Endothelial cell of umbilical vein (primary cell): ENCODE results near the gene UBE3D. TPM values are rescaled to one million over a fixed set of nuclear protein-coding genes. Genes with fewer than 3 reads are reported as not detected.

Experiments used
- BruUV-seq: library from RNA; stranded (reverse); fragments of 400-500 nt; replicated peaks from 2 replicates; lab custom pipeline; 2021; lab: Mats Ljungman, UMichigan
- CTCF ChIA-PET: fragments of 300-600, 350-600 bp; sonication (Branson Sonifier 250); formaldehyde crosslinking; loops from one replicate; lab custom pipeline; 2021; ENCODE audit warnings: antibody characterized with exemption, inconsistent platforms; lab: Charles Lee
- POLR2A ChIA-PET: fragments of 300-600, 350-600 bp; sonication (Branson Sonifier 250); formaldehyde crosslinking; loops from one replicate; lab custom pipeline; 2021; ENCODE audit warnings: antibody characterized with exemption, inconsistent platforms; lab: Charles Lee
- DNase-seq: peaks from one replicate; pipeline ENCODE4 v3.0.0-alpha.2; 2011; ENCODE audit warnings: low read depth, low spot score
- FAIRE-seq: peaks from 2 replicates; lab custom pipeline; 2011; peaks lifted over from hg19 to GRCh38; lab: Jason Lieb, UNC
- H2AFZ ChIP-seq: 2 replicates; pipeline ENCODE4 v1.6.0; 2012; ENCODE audit warnings: low read depth, low read length, control low read depth, inconsistent platforms
- H3K27ac ChIP-seq: 2 replicates; pipeline ENCODE4 v1.5.1; 2011; ENCODE audit warnings: low read depth, mild to moderate bottlenecking, control low read depth, low read length, moderate library complexity; ENCODE audit not compliant: insufficient read depth
- H3K27me3 ChIP-seq, 2 experiments: 2 replicates each; pipeline versions ENCODE4 v1.6.0 to v1.6.1; 2011; ENCODE audit warnings: low read length in 2 of 2, mixed read lengths in 1 of 2; ENCODE audit not compliant: control insufficient read depth in 2 of 2, insufficient read depth in 2 of 2
- H3K36me3 ChIP-seq, 2 experiments: 2 replicates in 1 of 2; 3 replicates in 1 of 2; pipeline ENCODE4 v1.5.1; 2011; ENCODE audit warnings: low read length in 2 of 2, mild to moderate bottlenecking in 1 of 2, moderate library complexity in 1 of 2; ENCODE audit not compliant: control insufficient read depth in 2 of 2, insufficient read depth in 2 of 2; ENCODE audit errors: extremely low read depth in 1 of 2
- H3K4me1 ChIP-seq: 3 replicates; pipeline ENCODE4 v1.5.1; 2011; ENCODE audit warnings: mild to moderate bottlenecking, low read length; ENCODE audit not compliant: control insufficient read depth, insufficient read depth; ENCODE audit errors: extremely low read depth
- H3K4me2 ChIP-seq: 2 replicates; pipeline ENCODE4 v1.6.1; 2011; ENCODE audit warnings: low read length, control low read depth, mixed read lengths; ENCODE audit not compliant: insufficient read depth
- H3K4me3 ChIP-seq, 3 experiments: fragments of 200-600 bp in 1 of 3; sonication (generic), shearing (Covaris generic) in 1 of 3; replicated peaks in 1 of 3; 2 replicates each; pipeline ENCODE4 v1.5.1; 2011 to 2016; ENCODE audit warnings: control low read depth in 3 of 3, low read length in 3 of 3, mild to moderate bottlenecking in 2 of 3, inconsistent platforms in 1 of 3, low read depth in 1 of 3, moderate library complexity in 1 of 3; ENCODE audit not compliant: insufficient read depth in 1 of 3
- H3K79me2 ChIP-seq: 2 replicates; pipeline ENCODE4 v1.6.0; 2012; ENCODE audit warnings: low read length, inconsistent platforms; ENCODE audit not compliant: control insufficient read depth, insufficient read depth
- H3K9ac ChIP-seq: replicated peaks from 2 replicates; pipeline ENCODE3; 2011; ENCODE audit warnings: low read length, control low read depth; ENCODE audit not compliant: insufficient read depth; ENCODE audit errors: extremely low read depth
- H3K9me1 ChIP-seq: replicated peaks from 3 replicates; pipeline ENCODE4 v1.6.0; 2011; ENCODE audit warnings: mild to moderate bottlenecking, low read length; ENCODE audit not compliant: control insufficient read depth, insufficient read depth; ENCODE audit errors: extremely low read depth
- H3K9me3 ChIP-seq: replicated peaks from 2 replicates; pipeline ENCODE4 v1.5.1; 2012; ENCODE audit warnings: low read length, inconsistent platforms; ENCODE audit not compliant: control insufficient read depth, insufficient read depth
- H4K20me1 ChIP-seq: replicated peaks from 2 replicates; pipeline ENCODE3; 2011; ENCODE audit warnings: mild to moderate bottlenecking, low read length; ENCODE audit not compliant: control insufficient read depth, insufficient read depth; ENCODE audit errors: extremely low read depth
- CTCF ChIP-seq, 2 donors: IDR thresholded peaks; 1 replicate in 1 of 2; 2 replicates in 1 of 2; pipeline ENCODE4 v1.5.1; 2011; ENCODE audit warnings: low read length in 2 of 2, mild to moderate bottlenecking in 2 of 2, moderate library complexity in 2 of 2, control low read depth in 1 of 2, inconsistent platforms in 1 of 2, low read depth in 1 of 2; ENCODE audit not compliant: insufficient read depth in 1 of 2; ENCODE audit errors: extremely low read depth in 1 of 2
- EZH2 ChIP-seq: IDR thresholded peaks from 2 replicates; pipeline ENCODE4 v1.6.1; 2012; ENCODE audit warnings: borderline replicate concordance, low read depth, mild to moderate bottlenecking, moderate library complexity, low read length, inconsistent platforms; ENCODE audit not compliant: severe bottlenecking
- FOS ChIP-seq: IDR thresholded peaks from 2 replicates; pipeline ENCODE4 v1.6.1; 2011; ENCODE audit warnings: mild to moderate bottlenecking, low read length, moderate library complexity, borderline replicate concordance; ENCODE audit not compliant: insufficient read depth
- GATA2 ChIP-seq: IDR thresholded peaks from 2 replicates; pipeline ENCODE4 v1.7.0; 2011; ENCODE audit warnings: low read depth, mild to moderate bottlenecking, moderate library complexity, mixed read lengths, low read length; ENCODE audit not compliant: insufficient read length, insufficient read depth
- JUN ChIP-seq: IDR thresholded peaks from 2 replicates; pipeline ENCODE4 v1.6.1; 2011; ENCODE audit warnings: borderline replicate concordance, low read depth; ENCODE audit not compliant: insufficient read length, insufficient read depth
- MAX ChIP-seq: IDR thresholded peaks from 2 replicates; pipeline ENCODE4 v1.6.1; 2011; ENCODE audit not compliant: insufficient read depth, insufficient read length
- MYC ChIP-seq: IDR thresholded peaks from one replicate; pipeline ENCODE4 v1.6.1; 2011; ENCODE audit warnings: mild to moderate bottlenecking, low read depth, low read length
- POLR2A ChIP-seq: IDR thresholded peaks from 2 replicates; pipeline ENCODE4 v1.6.1; 2012; ENCODE audit warnings: low read depth, mild to moderate bottlenecking, control low read depth, low read length
- POLR2AphosphoS5 ChIP-seq: IDR thresholded peaks from 2 replicates; pipeline ENCODE4 v1.6.1; 2012; ENCODE audit warnings: low read depth, mild to moderate bottlenecking, control low read depth, low read length, moderate library complexity; ENCODE audit not compliant: insufficient read depth
- dilution Hi-C: fragments of 300-500 bp; cut with MboI; formaldehyde crosslinking; loops from one replicate; pipeline ENCODE4 v1.15.0; 2019; ENCODE audit warnings: low sequenced_read_pairs; ENCODE audit not compliant: extremely low pct_ligation_motif_present
- intact Hi-C: fragments of 100-400 bp; cut with micrococcal nuclease; formaldehyde crosslinking; loops from one replicate; pipeline ENCODE4 v1.10.0; 2022
- polyA plus RNA-seq, 4 experiments: library from polyadenylated mRNA; depleted of rRNA in 3 of 4; stranded (reverse) in 3 of 4; unstranded in 1 of 4; fragments of >200 nt; gene quantifications; 2 replicates each; pipeline versions ENCODE4 v1.2.1 to v1.2.3, GENCODE V29; 2011 to 2012; ENCODE audit warnings: missing spikeins in 1 of 4
- total RNA-seq: library from RNA; stranded (reverse); gene quantifications from 2 replicates; pipeline ENCODE4 v1.2.3, GENCODE V29; 2021

UBE3D gene
- total and polyA plus RNA-seq, 2 donors (not counting 3 experiments of a cell fraction or from before 2014, with no cell fraction given), result 1.9 to 6.2 TPM

- dilution Hi-C loops, result no loop called here
- no peaks in the 10 kb centered on the region for H4K20me1 ChIP-seq
- no peaks in the 10 kb centered on the region for H3K9me1 ChIP-seq
- H3K79me2 ChIP-seq, result peaks cover 3% of the 10 kb centered on the region
- H3K4me2 ChIP-seq, result no peak overlapping the region
- H3K9ac ChIP-seq, result no peak overlapping the region
- H2AFZ ChIP-seq, result no peak overlapping the region
- CTCF ChIA-PET, result interaction anchor here (1.0 to 9.7 kb wide), 5 partner anchors 133 to 801 kb away, joined by 3 to 431 read pairs (median 4); partner anchors contain the start of gene PRSS35
- H3K4me3 ChIP-seq, result no peak overlapping the region
- no peaks in the 10 kb centered on the region for H3K9me3 ChIP-seq
- intact Hi-C loops, result loop anchor here (5.0 kb wide), 1 partner anchor 336 kb away; no protein-coding TSS in a partner anchor
- no peak for FAIRE-seq
- POLR2A ChIA-PET, result no interaction called here
- peaks cover 20% of the 10 kb centered on the region for H3K4me1 ChIP-seq
- BruUV-seq, result no TSS peak
- H3K27ac ChIP-seq, result no peak overlapping the region
- TF ChIP-seq POLR2A, result no peak
- H3K36me3 ChIP-seq, result no peaks in the 10 kb centered on the region
- no peak for DNase-seq
- H3K27me3 ChIP-seq, result no peaks in the 10 kb centered on the region
These were observed 6.1 kb upstream of the UBE3D start for GRCh38 chr6:83071707-83072106.

- FAIRE-seq (peak; percentile 40), DNase-seq (peak; percentile 72)
- H3K9ac ChIP-seq, result peak overlapping the region; percentile 69
- peak overlapping the region in 1 of 3 experiments; percentile 49 for H3K4me3 ChIP-seq
- no peaks in the 10 kb centered on the region for H3K9me1 ChIP-seq
- no peaks in the 10 kb centered on the region for H4K20me1 ChIP-seq
- peaks cover 3% of the 10 kb centered on the region for H3K79me2 ChIP-seq
- H3K9me3 ChIP-seq, result no peaks in the 10 kb centered on the region
- intact Hi-C loops, result loop anchor here (5.0 kb wide), 1 partner anchor 336 kb away; no protein-coding TSS in a partner anchor
- CTCF ChIA-PET, result interaction anchor here (9.7 kb wide), 1 partner anchor 147 kb away, joined by 431 read pairs; no protein-coding TSS in a partner anchor
- TF ChIP-seq JUN, result no peak
- no peak for TF ChIP-seq GATA2
- TF ChIP-seq MYC, result no peak
- TF ChIP-seq POLR2AphosphoS5, result no peak
- no peak for TF ChIP-seq MAX
- no peak for TF ChIP-seq CTCF (IDR thresholded peaks at IDR 0.05; ENCODE audit: extremely low read depth in 1 of 2, insufficient read depth in 1 of 2, low read depth in 1 of 2, low read length in 2 of 2)
- no peak for TF ChIP-seq EZH2
- TF ChIP-seq FOS, result no peak
- TF ChIP-seq POLR2A, result no peak
- no peaks in the 10 kb centered on the region for H3K36me3 ChIP-seq
- H3K4me1 ChIP-seq, result peaks cover 20% of the 10 kb centered on the region
- H2AFZ ChIP-seq, result peak overlapping the region; percentile 79
- BruUV-seq, result no TSS peak
- no peaks in the 10 kb centered on the region for H3K27me3 ChIP-seq
- dilution Hi-C loops, result no loop called here
- POLR2A ChIA-PET, result no interaction called here
- H3K4me2 ChIP-seq, result peak overlapping the region; percentile 85
- peak overlapping the region; percentile 48 for H3K27ac ChIP-seq
These were observed 5.4 kb upstream of the UBE3D start for GRCh38 chr6:83071023-83071422.
